ENCODE results near the gene SCMH1. TPM values are rescaled to one million over a fixed set of nuclear protein-coding genes. Genes with fewer than 3 reads are reported as not detected.

Gene SCMH1
- total RNA-seq, 4 donors from 2014 or later, result 17.6 to 48.2 (median 21.8) TPM

GRCh38 chr1:40980453-40981121 is 261.5 kb downstream of the SCMH1 start:
- Histone ChIP-seq H3K27me3 (no peaks in the 10 kb centered on the region), H3K4me3 (peak overlapping the region; percentile 74), H3K36me3 (peaks cover 12% of the 10 kb centered on the region), H3K9me3 (no peaks in the 10 kb centered on the region), H3K27ac (peak overlapping the region; percentile 94), H3K4me1 (peaks cover 47% of the 10 kb centered on the region)
- TF ChIP-seq POLR2AphosphoS5 (IDR thresholded peaks at IDR 0.05), result no peak
- TF ChIP-seq, protein P1, sequence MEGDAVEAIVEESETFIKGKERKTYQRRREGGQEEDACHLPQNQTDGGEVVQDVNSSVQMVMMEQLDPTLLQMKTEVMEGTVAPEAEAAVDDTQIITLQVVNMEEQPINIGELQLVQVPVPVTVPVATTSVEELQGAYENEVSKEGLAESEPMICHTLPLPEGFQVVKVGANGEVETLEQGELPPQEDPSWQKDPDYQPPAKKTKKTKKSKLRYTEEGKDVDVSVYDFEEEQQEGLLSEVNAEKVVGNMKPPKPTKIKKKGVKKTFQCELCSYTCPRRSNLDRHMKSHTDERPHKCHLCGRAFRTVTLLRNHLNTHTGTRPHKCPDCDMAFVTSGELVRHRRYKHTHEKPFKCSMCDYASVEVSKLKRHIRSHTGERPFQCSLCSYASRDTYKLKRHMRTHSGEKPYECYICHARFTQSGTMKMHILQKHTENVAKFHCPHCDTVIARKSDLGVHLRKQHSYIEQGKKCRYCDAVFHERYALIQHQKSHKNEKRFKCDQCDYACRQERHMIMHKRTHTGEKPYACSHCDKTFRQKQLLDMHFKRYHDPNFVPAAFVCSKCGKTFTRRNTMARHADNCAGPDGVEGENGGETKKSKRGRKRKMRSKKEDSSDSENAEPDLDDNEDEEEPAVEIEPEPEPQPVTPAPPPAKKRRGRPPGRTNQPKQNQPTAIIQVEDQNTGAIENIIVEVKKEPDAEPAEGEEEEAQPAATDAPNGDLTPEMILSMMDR (IDR thresholded peaks at IDR 0.05), result no peak
- TF ChIP-seq POLR2A (IDR thresholded peaks at IDR 0.05), result no peak
- no peak for TF ChIP-seq EP300 (IDR thresholded peaks at IDR 0.05)
- WGBS, result 25% methylated on average over 27 of the region's 27 CpGs
- DNase-seq (ENCODE audit: low spot score in 2 of 2), result peak in 1 of 2 donors; percentile 67

GRCh38 chr1:40980068-40980452 is 262.0 kb downstream of the SCMH1 start:
- peaks cover 47% of the 10 kb centered on the region for H3K4me1 ChIP-seq
- no peaks in the 10 kb centered on the region for H3K27me3 ChIP-seq
- H3K9me3 ChIP-seq, result no peaks in the 10 kb centered on the region
- DNase-seq (ENCODE audit: low spot score in 2 of 2), result no peak
- 1% methylated on average over 8 of the region's 50 CpGs for whole genome bisulfite sequencing
- H3K4me3 ChIP-seq, result peak overlapping the region; percentile 74
- H3K36me3 ChIP-seq, result peaks cover 9% of the 10 kb centered on the region
- TF ChIP-seq, protein P1 (IDR thresholded peaks at IDR 0.05), result no peak
- TF ChIP-seq POLR2A (IDR thresholded peaks at IDR 0.05), result peak in 1 of 2 donors; percentile 24
- TF ChIP-seq EP300 (IDR thresholded peaks at IDR 0.05), result no peak
- TF ChIP-seq POLR2AphosphoS5 (IDR thresholded peaks at IDR 0.05), result no peak
- H3K27ac ChIP-seq, result peak overlapping the region; percentile 94

- peaks cover 3% of the 10 kb centered on the region for H3K36me3 ChIP-seq
- TF ChIP-seq, protein P1 (IDR thresholded peaks at IDR 0.05), result no peak
- peak in 2 of 3 donors; percentile 8 to 18 for TF ChIP-seq POLR2AphosphoS5 (IDR thresholded peaks at IDR 0.05)
- 4% methylated on average over 15 of the region's 96 CpGs for WGBS
- peaks cover 46% of the 10 kb centered on the region for H3K4me1 ChIP-seq
- H3K27ac ChIP-seq, result peak within 1 kb of the TSS; percentile 94
- peak; percentile 96 to 97 for DNase-seq (ENCODE audit: low spot score in 2 of 2)
- no peaks in the 10 kb centered on the region for H3K9me3 ChIP-seq
- H3K27me3 ChIP-seq, result no peaks in the 10 kb centered on the region
- H3K4me3 ChIP-seq, result peak within 1 kb of the TSS; percentile 74
Observed at GRCh38 chr1:40979241-40980067, 262.7 kb downstream of the SCMH1 start, which contains the start of gene CTPS1. Gene CTPS1, plus strand, starts transcription at chr1:40979696. Its CDS starts 3,595 bp downstream, at chr1:40983291.

DNA sequence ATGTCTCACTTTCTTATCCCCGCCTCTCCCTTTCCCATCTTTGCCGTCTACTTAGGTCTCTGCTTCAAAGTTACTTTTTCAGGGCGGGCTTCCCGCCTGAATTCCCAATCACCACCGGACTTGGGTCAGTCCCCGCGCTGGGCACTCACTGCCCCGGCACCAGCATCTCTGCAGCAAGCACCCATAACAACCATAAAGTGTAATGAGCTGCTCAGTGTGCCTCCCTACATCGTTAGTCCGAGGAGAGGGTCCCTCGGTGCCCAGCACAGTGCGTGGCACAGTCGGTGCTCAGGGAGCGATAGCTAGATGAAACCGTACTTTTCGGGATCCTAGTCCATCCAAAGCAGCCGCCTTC is 263.2 kb downstream of the SCMH1 start:
- TF ChIP-seq POLR2AphosphoS5 (IDR thresholded peaks at IDR 0.05) (no peak), EP300 (IDR thresholded peaks at IDR 0.05) (no peak), POLR2A (IDR thresholded peaks at IDR 0.05) (no peak)
- TF ChIP-seq, protein P1 (IDR thresholded peaks at IDR 0.05), result no peak
- WGBS, result 55% methylated on average over 11 of the region's 17 CpGs
- H3K36me3 ChIP-seq, result no peaks in the 10 kb centered on the region
- H3K4me1 ChIP-seq, result peaks cover 40% of the 10 kb centered on the region
- H3K27me3 ChIP-seq, result no peaks in the 10 kb centered on the region
- peak overlapping the region; percentile 74 for H3K4me3 ChIP-seq
- DNase-seq (ENCODE audit: low spot score in 2 of 2), result no peak
- H3K27ac ChIP-seq, result peak overlapping the region; percentile 94
- no peaks in the 10 kb centered on the region for H3K9me3 ChIP-seq

GRCh38 chr1:40977716-40978115 is 264.4 kb downstream of the SCMH1 start:
- no peak for DNase-seq (ENCODE audit: low spot score in 2 of 2)
- Histone ChIP-seq H3K27ac (no peak overlapping the region), H3K27me3 (no peaks in the 10 kb centered on the region), H3K4me1 (peaks cover 33% of the 10 kb centered on the region), H3K4me3 (no peak overlapping the region), H3K9me3 (no peaks in the 10 kb centered on the region), H3K36me3 (no peaks in the 10 kb centered on the region)
- WGBS, result 100% methylated on average over 1 of the region's 1 CpG
- TF ChIP-seq POLR2A (IDR thresholded peaks at IDR 0.05), result no peak
- no peak for TF ChIP-seq EP300 (IDR thresholded peaks at IDR 0.05)
- TF ChIP-seq, protein P1 (IDR thresholded peaks at IDR 0.05), result no peak
- no peak for TF ChIP-seq POLR2AphosphoS5 (IDR thresholded peaks at IDR 0.05)
